HepG2 (cell line): ENCODE data around the gene PAMR1. TPM values are rescaled to one million over a fixed set of nuclear protein-coding genes. Genes with fewer than 3 reads are reported as not detected.

Experiments used
- ATAC-seq: fragments of 200-7000 bp; cut with Tn5 transposase; 3 replicates; pipeline ENCODE4 v1.9.1; 2020; ENCODE audit warnings: mild to moderate bottlenecking, moderate library complexity
- BruUV-seq: library from RNA; stranded (reverse); fragments of 400-500 nt; replicated peaks from 2 replicates; lab custom pipeline; 2021; lab: Mats Ljungman, UMichigan
- CTCF ChIA-PET: fragments of 300-600 bp; formaldehyde crosslinking; extraction: SDS; loops from one replicate; lab custom pipeline; 2021; ENCODE audit warnings: low total read pairs, inconsistent platforms, low intra/inter-chr PET ratio; lab: Yijun Ruan, JAX
- POLR2A ChIA-PET: fragments of 350-600 bp; sonication (Branson Sonifier 250); formaldehyde crosslinking; loops from one replicate; lab custom pipeline; 2020; ENCODE audit warnings: antibody characterized with exemption, inconsistent platforms; lab: Yijun Ruan, JAX
- DNase-seq: peaks from one replicate; pipeline ENCODE4 v3.0.0-alpha.2; 2015; ENCODE audit warnings: low spot score
- FAIRE-seq: peaks from 3 replicates; lab custom pipeline; 2011; peaks lifted over from hg19 to GRCh38; lab: Jason Lieb, UNC
- H2AFZ ChIP-seq: one replicate; pipeline ENCODE4 v1.6.1; 2011; ENCODE audit warnings: low read length, inconsistent platforms
- H3K27ac ChIP-seq: fragments of 300-600 bp; 3 replicates; pipeline ENCODE4 v1.8.0; 2011; ENCODE audit warnings: mixed run types, mild to moderate bottlenecking, mixed read lengths, low read length, inconsistent platforms; ENCODE audit not compliant: insufficient read depth; ENCODE audit errors: extremely low read length
- H3K27me3 ChIP-seq, 2 experiments: fragments of 200-600 bp in 1 of 2; 2 replicates in 1 of 2; 3 replicates in 1 of 2; pipeline versions ENCODE4 v1.6.0 to v1.8.0; 2011; ENCODE audit warnings: low read length in 2 of 2, mild to moderate bottlenecking in 2 of 2, moderate library complexity in 2 of 2, inconsistent platforms in 1 of 2; ENCODE audit not compliant: insufficient read depth in 2 of 2, control insufficient read depth in 1 of 2
- H3K36me3 ChIP-seq, 2 experiments: fragments of 200-600 bp in 1 of 2; replicated peaks in 1 of 2; 2 replicates in 1 of 2; 3 replicates in 1 of 2; pipeline versions ENCODE4 v1.5.1 to v1.8.0; 2011; ENCODE audit warnings: low read length in 2 of 2, inconsistent platforms in 1 of 2; ENCODE audit not compliant: insufficient read depth in 2 of 2, control insufficient read depth in 1 of 2
- H3K4me1 ChIP-seq: 2 replicates; pipeline ENCODE4 v1.5.1; 2012; ENCODE audit warnings: low read length, inconsistent platforms; ENCODE audit not compliant: insufficient read depth
- H3K4me2 ChIP-seq: 2 replicates; pipeline ENCODE4 v1.6.0; 2011; ENCODE audit warnings: low read depth, low read length, inconsistent platforms
- H3K4me3 ChIP-seq, 3 experiments: fragments of 200-600 bp in 1 of 3; sonication (generic), shearing (Covaris generic) in 1 of 3; replicated peaks in 1 of 3; 2 replicates each; pipeline ENCODE4 v1.5.1; 2011 to 2016; ENCODE audit warnings: low read length in 3 of 3, inconsistent platforms in 2 of 3, low read depth in 2 of 3, mild to moderate bottlenecking in 2 of 3, control low read depth in 1 of 3, mixed read lengths in 1 of 3; ENCODE audit not compliant: insufficient read depth in 1 of 3
- H3K79me2 ChIP-seq: one replicate; pipeline ENCODE4 v1.6.1; 2011; ENCODE audit warnings: low read length, inconsistent platforms; ENCODE audit not compliant: insufficient read depth
- H3K9ac ChIP-seq: 2 replicates; pipeline ENCODE4 v1.6.0; 2011; ENCODE audit warnings: mild to moderate bottlenecking, low read depth, low read length, inconsistent platforms; ENCODE audit not compliant: insufficient read depth
- H3K9me3 ChIP-seq: 2 replicates; pipeline ENCODE4 v1.5.1; 2012; ENCODE audit warnings: mild to moderate bottlenecking, low read length
- H4K20me1 ChIP-seq: 2 replicates; pipeline ENCODE4 v1.6.0; 2011; ENCODE audit warnings: inconsistent platforms, mild to moderate bottlenecking, low read length, moderate library complexity; ENCODE audit not compliant: insufficient read depth
- CBX2 ChIP-seq, 2 experiments: fragments of 200-600 bp in 1 of 2; sonication (generic); formaldehyde crosslinking in 1 of 2; IDR thresholded peaks; 2 replicates each; pipeline versions ENCODE4 v1.7.0 to v1.8.1; 2018 to 2022; ENCODE audit warnings: low read depth in 2 of 2, low read length in 1 of 2, mild to moderate bottlenecking in 1 of 2, missing genetic modification reagents in 1 of 2
- CBX5 ChIP-seq: sonication (generic); formaldehyde crosslinking; IDR thresholded peaks from 2 replicates; pipeline ENCODE4 v1.4.0; 2020; ENCODE audit warnings: missing genetic modification reagents, borderline replicate concordance
- DRAP1 ChIP-seq: IDR thresholded peaks from 2 replicates; pipeline ENCODE4 v1.6.1; 2016; ENCODE audit warnings: missing genetic modification reagents, missing compliant biosample characterization
- GMEB2 ChIP-seq: IDR thresholded peaks from 2 replicates; pipeline ENCODE4 v1.6.1; 2016; ENCODE audit warnings: missing biosample characterization, missing genetic modification reagents, low read depth
- MAFF ChIP-seq: IDR thresholded peaks from 2 replicates; pipeline ENCODE4 v1.6.1; 2011; ENCODE audit warnings: low read depth, low read length, improper control_type of control experiment
- POGZ ChIP-seq: sonication (generic); formaldehyde crosslinking; IDR thresholded peaks from 2 replicates; pipeline ENCODE4 v1.4.0; 2020; ENCODE audit warnings: mild to moderate bottlenecking, missing genetic modification reagents
- RAD21 ChIP-seq: fragments of 450-650 bp; formaldehyde crosslinking; IDR thresholded peaks from 2 replicates; pipeline ENCODE4 v1.5.0; 2020; ENCODE audit warnings: mild to moderate bottlenecking
- SKI ChIP-seq: fragments of 450-650 bp; IDR thresholded peaks from one replicate; pipeline ENCODE4 v1.6.1; 2018; ENCODE audit warnings: mild to moderate bottlenecking; ENCODE audit not compliant: partially characterized antibody
- THRA ChIP-seq: sonication (generic); formaldehyde crosslinking; IDR thresholded peaks from 2 replicates; pipeline ENCODE4 v1.4.0; 2020; ENCODE audit warnings: missing genetic modification reagents, borderline replicate concordance
- ZKSCAN1 ChIP-seq: fragments of 150-350 bp; IDR thresholded peaks from 2 replicates; pipeline ENCODE4 v1.6.1; 2014; ENCODE audit warnings: low read length
- ZNF280B ChIP-seq: sonication (generic); formaldehyde crosslinking; IDR thresholded peaks from 2 replicates; pipeline ENCODE4 v1.5.0; 2020; ENCODE audit warnings: missing genetic modification reagents, mild to moderate bottlenecking, borderline replicate concordance
- ZNF557 ChIP-seq: sonication (generic); formaldehyde crosslinking; IDR thresholded peaks from 2 replicates; pipeline ENCODE4 v1.4.0; 2020; ENCODE audit warnings: missing genetic modification reagents
- ZNF780A ChIP-seq: sonication (generic); formaldehyde crosslinking; IDR thresholded peaks from 2 replicates; pipeline ENCODE4 v1.8.0; 2022; ENCODE audit warnings: mild to moderate bottlenecking, missing genetic modification reagents, moderate library complexity
- ZNF841 ChIP-seq: sonication (generic); formaldehyde crosslinking; IDR thresholded peaks from 2 replicates; pipeline ENCODE4 v1.8.1; 2023; ENCODE audit warnings: missing genetic modification reagents, borderline replicate concordance
- WGBS: methylation state at CpG from one replicate; pipeline ENCODE4 v1.1.6; 2017; ENCODE audit warnings: low lambda C conversion rate; 5-methylcytosine and 5-hydroxymethylcytosine counted together
- in situ Hi-C: cut with HindIII; loops from 2 replicates; pipeline ENCODE4 v1.10.0; 2017; ENCODE audit warnings: low pct_unique_long_range_greater_than_20kb; ENCODE audit not compliant: extremely low pct_ligation_motif_present
- intact Hi-C: fragments of 100-400 bp; cut with micrococcal nuclease; formaldehyde crosslinking; loops from one replicate; pipeline ENCODE4 v1.10.0; 2022; ENCODE audit not compliant: unreplicated experiment
- polyA plus RNA-seq, 8 experiments: library from polyadenylated mRNA; depleted of rRNA in 3 of 8; stranded (reverse) in 7 of 8; unstranded in 1 of 8; fragments of >200 nt; fragmentation: Illumina TruSeq in 4 of 8; extraction: Trizol in 4 of 8; gene quantifications; 2 replicates each; pipeline versions ENCODE4 v1.2.1 to v1.2.3, GENCODE V29; 2011 to 2016; ENCODE audit warnings: low read depth in 4 of 8, missing spikeins in 1 of 8, mixed read lengths in 1 of 8; ENCODE audit not compliant: insufficient read depth in 1 of 8
- total RNA-seq, 5 experiments: library from RNA; depleted of rRNA; stranded (reverse); fragments of >200 nt; fragmentation: Illumina TruSeq; extraction: Trizol; gene quantifications; 2 replicates each; pipeline ENCODE4 v1.2.3, GENCODE V29; 2016; ENCODE audit warnings: low read depth in 1 of 5

The PAMR1 gene
- total and polyA plus RNA-seq, 2 of the 13 experiments (the other 11 are each of a cell fraction or from before 2014, with no cell fraction given) = not detected

GRCh38 chr11:35486446-35486845 is 39.0 kb downstream of the PAMR1 start:
- FAIRE-seq (no peak), ATAC-seq (peak; percentile 62), DNase-seq (no peak)
- no TSS peak for BruUV-seq
- Histone ChIP-seq H4K20me1 (no peaks in the 10 kb centered on the region), H3K4me3 (no peak overlapping the region), H2AFZ (no peak overlapping the region), H3K4me2 (no peak overlapping the region), H3K27ac (no peak overlapping the region), H3K27me3 (peaks cover 0 to 10% of the 10 kb centered on the region in 2 experiments; a peak in 1 of 5 replicates), H3K9ac (no peak overlapping the region), H3K79me2 (no peaks in the 10 kb centered on the region), H3K36me3 (no peaks in the 10 kb centered on the region), H3K4me1 (no peaks in the 10 kb centered on the region), H3K9me3 (no peaks in the 10 kb centered on the region)
- POLR2A ChIA-PET = no interaction called here
- TF ChIP-seq THRA = no peak
- TF ChIP-seq CBX2 (IDR thresholded peaks at IDR 0.05; ENCODE audit: low read depth, low read length) = no peak
- TF ChIP-seq CBX2 (CRISPR knock-in tag; IDR thresholded peaks at IDR 0.05; ENCODE audit: low read depth) = no peak
- TF ChIP-seq POGZ (CRISPR knock-in tag) = no peak
- no peak for TF ChIP-seq ZNF557
- no peak for TF ChIP-seq CBX5 (CRISPR knock-in tag)
- no peak for TF ChIP-seq ZNF780A
- TF ChIP-seq ZNF841 (CRISPR knock-in tag) = no peak
- TF ChIP-seq ZKSCAN1 = no peak
- TF ChIP-seq SKI = no peak
- TF ChIP-seq ZNF280B (CRISPR knock-in tag) = no peak
- TF ChIP-seq GMEB2 (CRISPR knock-in tag) = no peak
- TF ChIP-seq MAFF = no peak
- TF ChIP-seq RAD21 (CRISPR knock-in tag) = no peak
- TF ChIP-seq DRAP1 (CRISPR knock-in tag) = no peak
- intact Hi-C loops (loop anchor here (5.0 kb wide), 1 partner anchor 781 kb away; no protein-coding TSS in a partner anchor), in situ Hi-C loops (loop anchor here (25.0 kb wide), 1 partner anchor 776 kb away; no protein-coding TSS in a partner anchor)
- CTCF ChIA-PET = no interaction called here
- WGBS = 6% methylated on average over 2 of the region's 2 CpGs
